Ovary (tissue), 3 donors: Measurements from ENCODE around the gene MAS1L.

Source experiments
- CTCF ChIP-seq, 3 donors: fragments of 450-650 bp in 2 of 3; fragments of 200-600 bp in 1 of 3; IDR thresholded peaks; one replicate each; pipeline versions ENCODE4 v1.5.1 to v1.8.0; 2016 to 2022; ENCODE audit warnings: antibody characterized with exemption in 3 of 3, mild to moderate bottlenecking in 1 of 3
- POLR2A ChIP-seq: fragments of 450-650 bp; IDR thresholded peaks from one replicate; pipeline ENCODE4 v1.6.1; 2017; ENCODE audit warnings: antibody characterized with exemption, mild to moderate bottlenecking, moderate library complexity
- donor health status: DM: no; HTN: no; CAD: no.

- no peak for TF ChIP-seq CTCF (IDR thresholded peaks at IDR 0.05)
- no peak for TF ChIP-seq POLR2A
These were observed 4.0 kb downstream of the MAS1L start for GRCh38 chr6:29483735-29484134.
